B cell (primary cell): ENCODE data around the gene TCF12.

ENCODE experiments used
- EZH2 ChIP-seq: IDR thresholded peaks from 2 replicates; pipeline ENCODE4 v1.6.1; 2012; ENCODE audit warnings: borderline replicate concordance, low read depth, mild to moderate bottlenecking, moderate library complexity, low read length; ENCODE audit not compliant: insufficient read depth, poor library complexity, severe bottlenecking
- TF ChIP-seq, protein P1 (sequence below): fragments of 200-600 bp; IDR thresholded peaks from one replicate; pipeline ENCODE4 v1.8.0; 2022; ENCODE audit warnings: antibody characterized with exemption, mild to moderate bottlenecking

DNA sequence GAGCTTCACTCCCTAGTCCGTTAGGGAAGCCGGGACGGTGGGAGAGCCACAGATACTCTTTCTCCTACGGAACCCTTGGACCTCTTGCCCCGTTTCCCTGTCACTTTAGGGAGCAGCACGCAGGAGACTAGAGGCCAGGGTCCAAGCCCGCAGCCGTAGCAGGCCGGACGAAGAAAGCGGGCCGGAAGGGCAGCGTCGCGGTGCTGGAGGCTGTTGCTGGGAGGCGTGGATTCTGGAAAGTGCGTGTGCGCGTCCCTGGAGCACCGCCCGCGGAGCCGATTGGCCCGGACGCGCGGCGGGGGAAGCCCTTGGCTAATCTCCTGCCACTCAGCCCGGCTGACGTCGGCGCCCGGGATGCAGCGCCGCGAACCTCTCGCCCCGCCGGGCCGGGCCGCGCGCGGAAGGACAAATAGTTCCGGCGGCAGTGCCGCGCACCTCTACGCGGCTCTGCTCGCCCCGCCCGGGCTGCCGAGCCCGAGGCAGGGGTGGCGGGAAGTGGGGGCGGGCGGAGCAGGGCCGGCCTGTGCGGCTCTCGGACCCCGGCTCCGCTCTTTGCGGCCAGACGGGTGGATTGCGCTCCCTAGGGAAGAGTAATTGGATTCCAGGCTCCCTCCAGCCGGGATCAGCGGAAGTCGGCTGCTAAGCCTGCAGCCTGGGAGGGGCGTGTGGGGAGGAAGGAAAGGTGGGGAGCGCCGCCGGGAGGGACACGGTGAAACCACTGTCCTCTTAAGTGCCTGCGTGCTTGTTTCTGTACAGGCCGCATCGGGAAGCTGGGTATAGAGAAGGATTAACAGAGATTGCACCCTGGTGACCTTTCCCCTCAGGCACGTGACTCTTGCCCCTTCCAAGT is 31.3 kb upstream of the TCF12 start:
- TF ChIP-seq, protein P1, sequence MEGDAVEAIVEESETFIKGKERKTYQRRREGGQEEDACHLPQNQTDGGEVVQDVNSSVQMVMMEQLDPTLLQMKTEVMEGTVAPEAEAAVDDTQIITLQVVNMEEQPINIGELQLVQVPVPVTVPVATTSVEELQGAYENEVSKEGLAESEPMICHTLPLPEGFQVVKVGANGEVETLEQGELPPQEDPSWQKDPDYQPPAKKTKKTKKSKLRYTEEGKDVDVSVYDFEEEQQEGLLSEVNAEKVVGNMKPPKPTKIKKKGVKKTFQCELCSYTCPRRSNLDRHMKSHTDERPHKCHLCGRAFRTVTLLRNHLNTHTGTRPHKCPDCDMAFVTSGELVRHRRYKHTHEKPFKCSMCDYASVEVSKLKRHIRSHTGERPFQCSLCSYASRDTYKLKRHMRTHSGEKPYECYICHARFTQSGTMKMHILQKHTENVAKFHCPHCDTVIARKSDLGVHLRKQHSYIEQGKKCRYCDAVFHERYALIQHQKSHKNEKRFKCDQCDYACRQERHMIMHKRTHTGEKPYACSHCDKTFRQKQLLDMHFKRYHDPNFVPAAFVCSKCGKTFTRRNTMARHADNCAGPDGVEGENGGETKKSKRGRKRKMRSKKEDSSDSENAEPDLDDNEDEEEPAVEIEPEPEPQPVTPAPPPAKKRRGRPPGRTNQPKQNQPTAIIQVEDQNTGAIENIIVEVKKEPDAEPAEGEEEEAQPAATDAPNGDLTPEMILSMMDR, result no peak
- no peak for TF ChIP-seq EZH2
